GM18858 (cell line): ENCODE data around the gene PTPRT.

Source experiments
- ATAC-seq: cut with Tn5 transposase; IDR thresholded peaks from one replicate; pipeline ENCODE4 v1.9.1; 2021; ENCODE audit not compliant: unreplicated experiment

Gene PTPRT

GRCh38 chr20:43123180-43123579 lies 66.5 kb downstream of the PTPRT start:
- ATAC-seq, result no peak

GRCh38 chr20:43119720-43120119 lies 70.0 kb downstream of the PTPRT start:
- ATAC-seq, result no peak

GRCh38 chr20:43102394-43102793 lies 87.3 kb downstream of the PTPRT start:
- ATAC-seq, result no peak

GRCh38 chr20:43096931-43097260 lies 92.8 kb downstream of the PTPRT start:
- no peak for ATAC-seq

GRCh38 chr20:43096126-43096930 lies 93.4 kb downstream of the PTPRT start:
- ATAC-seq, result no peak

- ATAC-seq, result no peak
Measured at GRCh38 chr20:43095034-43095433, 94.7 kb downstream of the PTPRT start.

- no peak for ATAC-seq
Measured at GRCh38 chr20:43092386-43093088, 97.2 kb downstream of the PTPRT start.

GRCh38 chr20:43068482-43068881 lies 121.2 kb downstream of the PTPRT start:
- no peak for ATAC-seq

- ATAC-seq, result no peak
Measured at GRCh38 chr20:43066125-43066524, 123.6 kb downstream of the PTPRT start.

- no peak for ATAC-seq
Measured at GRCh38 chr20:43065299-43065698, 124.4 kb downstream of the PTPRT start.

GRCh38 chr20:43058077-43058476 lies 131.6 kb downstream of the PTPRT start:
- ATAC-seq, result no peak

GRCh38 chr20:43057317-43057716 lies 132.4 kb downstream of the PTPRT start:
- no peak for ATAC-seq

GRCh38 chr20:43055181-43055884 lies 134.4 kb downstream of the PTPRT start:
- no peak for ATAC-seq

GRCh38 chr20:43052532-43052931 lies 137.2 kb downstream of the PTPRT start:
- ATAC-seq, result no peak

- ATAC-seq, result no peak
Measured at GRCh38 chr20:43046966-43047365, 142.7 kb downstream of the PTPRT start.

GRCh38 chr20:43043887-43044286 lies 145.8 kb downstream of the PTPRT start:
- ATAC-seq, result no peak

GRCh38 chr20:43040427-43040826 lies 149.3 kb downstream of the PTPRT start:
- ATAC-seq, result no peak

GRCh38 chr20:43037605-43038309 lies 151.9 kb downstream of the PTPRT start:
- no peak for ATAC-seq

GRCh38 chr20:43034981-43035724 lies 154.6 kb downstream of the PTPRT start:
- ATAC-seq, result no peak

GRCh38 chr20:43032459-43032858 lies 157.2 kb downstream of the PTPRT start:
- no peak for ATAC-seq

- ATAC-seq, result no peak
Measured at GRCh38 chr20:43029176-43029575, 160.5 kb downstream of the PTPRT start.
